HG03280 (cell line): ENCODE results near the gene POLR1C.
"Not testable (repeated sequence)": the region's sequence is repeated elsewhere in the genome, so short reads cannot be mapped to it uniquely, and the experiment has no call there.

Source experiments
- ATAC-seq: cut with Tn5 transposase; IDR thresholded peaks from one replicate; pipeline ENCODE4 v1.9.1; 2021; ENCODE audit warnings: mild to moderate bottlenecking, moderate library complexity; ENCODE audit not compliant: unreplicated experiment

POLR1C gene

DNA sequence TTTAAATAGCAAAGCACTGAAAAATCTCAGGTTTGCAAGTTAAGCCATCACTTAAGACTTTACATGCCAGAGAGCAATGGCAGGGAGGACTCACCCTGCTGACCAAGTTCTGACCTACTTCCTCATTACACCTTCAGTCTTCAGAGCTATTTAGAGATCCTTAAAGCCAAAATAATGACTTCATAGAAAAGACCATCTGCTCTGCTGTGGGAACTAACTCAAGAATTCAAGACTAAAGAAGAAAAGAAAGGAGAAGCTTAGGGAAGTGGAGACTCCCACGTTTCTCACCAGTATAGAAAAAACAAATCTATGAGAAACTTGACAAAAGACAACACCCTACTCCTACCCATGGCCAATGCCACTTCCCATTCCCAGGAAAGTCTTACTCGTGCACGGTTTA is 30.3 kb downstream of the POLR1C start:
- ATAC-seq, result no peak

DNA sequence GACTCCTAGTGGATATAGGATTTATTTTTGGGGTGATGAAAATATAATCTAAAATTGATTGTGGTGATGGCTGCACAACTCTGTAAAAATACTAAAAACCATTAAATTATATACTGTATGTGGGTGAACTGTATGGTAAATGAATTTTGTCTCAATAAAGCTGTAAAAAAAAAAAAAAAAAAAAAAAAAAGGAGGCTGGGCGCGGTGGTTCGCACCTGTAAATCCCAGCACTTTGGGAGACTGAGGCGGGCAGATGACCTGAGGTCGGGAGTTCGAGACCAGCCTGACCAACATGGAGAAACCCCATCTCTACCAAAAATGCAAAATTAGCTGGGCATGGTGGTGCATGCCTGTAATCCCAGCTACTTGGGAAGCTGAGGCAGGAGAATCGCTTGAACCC is 40.7 kb downstream of the POLR1C start:
- ATAC-seq, result not testable (repeated sequence)

GRCh38 chr6:43559328-43559727 is 42.4 kb downstream of the POLR1C start:
- no peak for ATAC-seq

DNA sequence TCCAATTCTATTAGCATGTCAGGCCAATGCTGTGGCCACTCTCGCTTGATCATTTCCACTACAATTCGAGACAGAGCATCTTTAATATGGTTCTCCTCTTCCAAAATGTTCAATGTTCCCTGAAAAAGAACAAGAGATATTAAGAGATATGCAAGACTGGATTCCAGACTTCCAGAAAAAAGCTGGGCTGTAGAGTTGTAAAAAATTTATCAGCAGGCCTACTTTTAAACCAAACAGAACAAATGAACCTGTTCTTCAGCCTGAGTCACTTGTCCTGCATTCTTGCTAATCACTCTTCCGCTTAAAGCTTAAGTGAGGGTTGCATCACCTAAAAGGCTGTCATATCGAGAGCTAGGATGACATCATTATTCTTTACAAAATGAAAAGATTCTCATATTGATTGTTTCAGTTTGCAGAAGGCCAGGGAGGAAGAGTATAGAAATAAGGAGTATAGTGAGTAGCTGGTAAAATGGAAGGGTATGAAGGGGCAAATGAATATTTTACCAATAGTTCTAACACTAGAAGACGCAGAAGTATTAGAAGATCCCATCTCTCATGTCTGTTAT is 54.1 kb downstream of the POLR1C start:
- no peak for ATAC-seq
